Measurements from ENCODE around the gene HNF1A. TPM values are rescaled to one million over a fixed set of nuclear protein-coding genes. Genes with fewer than 3 reads are reported as not detected.
A peak's percentile ranks its signal among the peaks of the same experiment; 100 is the strongest.

HNF1A gene
- total RNA-seq, 1 donor from 2014 or later = not detected

- Mint-ChIP-seq H3K36me3 (peaks cover 5% of the 10 kb centered on the region), H3K9me3 (no peaks in the 10 kb centered on the region), H3K27me3 (ENCODE audit: insufficient read depth, low read depth) (peaks cover 6% of the 10 kb centered on the region), H3K4me1 (peaks cover 16% of the 10 kb centered on the region), H3K27ac (no peak overlapping the region), H3K4me3 (peak overlapping the region; percentile 72)
- Histone ChIP-seq H4K20me1 (ENCODE audit: low read depth) (no peaks in the 10 kb centered on the region), H3K4me2 (no peak overlapping the region), H3F3A (ENCODE audit: low read depth) (peaks cover 6% of the 10 kb centered on the region), H3K27ac (no peak overlapping the region), H3K27me3 (no peaks in the 10 kb centered on the region), H3K9ac (no peak overlapping the region), H3K4me3 (no peak overlapping the region), H3K79me2 (ENCODE audit: low read depth) (peaks cover 16% of the 10 kb centered on the region), H3K4me1 (peaks cover 8% of the 10 kb centered on the region), H3K9me3 (ENCODE audit: low read depth) (no peaks in the 10 kb centered on the region), H2AFZ (replicated peaks) (no peak overlapping the region), H3K36me3 (no peaks in the 10 kb centered on the region)
- no peak for TF ChIP-seq EZH2 (IDR thresholded peaks at IDR 0.05)
- no peak for TF ChIP-seq EZH2phosphoT487 (IDR thresholded peaks at IDR 0.05)
- no peak for TF ChIP-seq CTCF (IDR thresholded peaks at IDR 0.05)
- DNase-seq (ENCODE audit: low spot score) = no peak
Observed at GRCh38 chr12:121013715-121014114, 35.4 kb downstream of the HNF1A start.

- Mint-ChIP-seq H3K27ac (peak within 1 kb of the TSS; percentile 89), H3K9me3 (no peaks in the 10 kb centered on the region), H3K36me3 (peaks cover 3% of the 10 kb centered on the region), H3K4me3 (peak within 1 kb of the TSS; percentile 99), H3K4me1 (peaks cover 16% of the 10 kb centered on the region), H3K27me3 (ENCODE audit: insufficient read depth, low read depth) (peaks cover 8% of the 10 kb centered on the region)
- Histone ChIP-seq H3K36me3 (no peaks in the 10 kb centered on the region), H4K20me1 (ENCODE audit: low read depth) (no peaks in the 10 kb centered on the region), H3K4me1 (peaks cover 8% of the 10 kb centered on the region), H3K9me3 (ENCODE audit: low read depth) (no peaks in the 10 kb centered on the region), H2AFZ (replicated peaks) (peak within 1 kb of the TSS; percentile 97), H3K9ac (peak within 1 kb of the TSS; percentile 97), H3K4me3 (peak within 1 kb of the TSS; percentile 99), H3K27me3 (no peaks in the 10 kb centered on the region), H3K79me2 (ENCODE audit: low read depth) (peaks cover 16% of the 10 kb centered on the region), H3F3A (ENCODE audit: low read depth) (peaks cover 6% of the 10 kb centered on the region), H3K4me2 (peak within 1 kb of the TSS; percentile 100), H3K27ac (peak within 1 kb of the TSS; percentile 91)
- DNase-seq (ENCODE audit: low spot score) = peak; percentile 96
- TF ChIP-seq CTCF (IDR thresholded peaks at IDR 0.05) = no peak
- no peak for TF ChIP-seq EZH2phosphoT487 (IDR thresholded peaks at IDR 0.05)
- TF ChIP-seq EZH2 (IDR thresholded peaks at IDR 0.05) = no peak
Observed at GRCh38 chr12:121015825-121016766, 37.8 kb downstream of the HNF1A start, which contains the start of gene C12orf43. Gene C12orf43, minus strand, starts transcription at chr12:121016487. Its CDS starts 13 bp downstream, at chr12:121016474.

- Mint-ChIP-seq H3K36me3 (no peaks in the 10 kb centered on the region), H3K27me3 (ENCODE audit: insufficient read depth, low read depth) (peaks cover 8% of the 10 kb centered on the region), H3K9me3 (no peaks in the 10 kb centered on the region), H3K4me3 (no peak overlapping the region), H3K4me1 (peaks cover 16% of the 10 kb centered on the region), H3K27ac (no peak overlapping the region)
- Histone ChIP-seq H3K4me1 (peaks cover 8% of the 10 kb centered on the region), H2AFZ (replicated peaks) (no peak overlapping the region), H3K4me3 (no peak overlapping the region), H3K27me3 (no peaks in the 10 kb centered on the region), H3K36me3 (no peaks in the 10 kb centered on the region), H3K79me2 (ENCODE audit: low read depth) (peaks cover 16% of the 10 kb centered on the region), H3F3A (ENCODE audit: low read depth) (peaks cover 6% of the 10 kb centered on the region), H3K9me3 (ENCODE audit: low read depth) (no peaks in the 10 kb centered on the region), H4K20me1 (ENCODE audit: low read depth) (no peaks in the 10 kb centered on the region), H3K4me2 (no peak overlapping the region), H3K9ac (no peak overlapping the region), H3K27ac (no peak overlapping the region)
- DNase-seq (ENCODE audit: low spot score) = no peak
- TF ChIP-seq EZH2 (IDR thresholded peaks at IDR 0.05) = no peak
- no peak for TF ChIP-seq EZH2phosphoT487 (IDR thresholded peaks at IDR 0.05)
- no peak for TF ChIP-seq CTCF (IDR thresholded peaks at IDR 0.05)
Observed at GRCh38 chr12:121017966-121018491, 39.7 kb downstream of the HNF1A start.

Data from neural progenitor cell (in vitro differentiated cells).